GM21737 (cell line): ENCODE data around the gene ST6GALNAC3.
"Not testable (repeated sequence)": the region's sequence is repeated elsewhere in the genome, so short reads cannot be mapped to it uniquely, and the experiment has no call there.

Experiments
- ATAC-seq: cut with Tn5 transposase; IDR thresholded peaks from one replicate; pipeline ENCODE4 v1.9.1; 2021; ENCODE audit warnings: mild to moderate bottlenecking, moderate library complexity; ENCODE audit not compliant: unreplicated experiment

Gene ST6GALNAC3

GRCh38 chr1:76317299-76317900 lies 242.9 kb downstream of the ST6GALNAC3 start:
- no peak for ATAC-seq

GRCh38 chr1:76330991-76331603 lies 256.6 kb downstream of the ST6GALNAC3 start:
- ATAC-seq: no peak

GRCh38 chr1:76335882-76336281 lies 261.3 kb downstream of the ST6GALNAC3 start:
- no peak for ATAC-seq

- no peak for ATAC-seq
Measured at GRCh38 chr1:76336931-76337371, 262.4 kb downstream of the ST6GALNAC3 start.

- ATAC-seq: no peak
Measured at GRCh38 chr1:76337542-76338219, 263.1 kb downstream of the ST6GALNAC3 start.

- no peak for ATAC-seq
Measured at GRCh38 chr1:76340056-76340455, 265.5 kb downstream of the ST6GALNAC3 start.

GRCh38 chr1:76341816-76342215 lies 267.3 kb downstream of the ST6GALNAC3 start:
- ATAC-seq: not testable (repeated sequence)

GRCh38 chr1:76343356-76343755 lies 268.8 kb downstream of the ST6GALNAC3 start:
- no peak for ATAC-seq

GRCh38 chr1:76351655-76352054 lies 277.1 kb downstream of the ST6GALNAC3 start:
- no peak for ATAC-seq

- no peak for ATAC-seq
Measured at GRCh38 chr1:76352741-76353435, 278.3 kb downstream of the ST6GALNAC3 start.

GRCh38 chr1:76354236-76354635 lies 279.7 kb downstream of the ST6GALNAC3 start:
- no peak for ATAC-seq

- ATAC-seq: no peak
Measured at GRCh38 chr1:76366726-76367125, 292.2 kb downstream of the ST6GALNAC3 start.

- no peak for ATAC-seq
Measured at GRCh38 chr1:76371941-76372340, 297.4 kb downstream of the ST6GALNAC3 start.

- no peak for ATAC-seq
Measured at GRCh38 chr1:76374086-76374485, 299.5 kb downstream of the ST6GALNAC3 start.

GRCh38 chr1:76377247-76377646 lies 302.7 kb downstream of the ST6GALNAC3 start:
- ATAC-seq: no peak

- no peak for ATAC-seq
Measured at GRCh38 chr1:76379506-76379905, 305.0 kb downstream of the ST6GALNAC3 start.

GRCh38 chr1:76381450-76382097 lies 307.0 kb downstream of the ST6GALNAC3 start:
- no peak for ATAC-seq

- no peak for ATAC-seq
Measured at GRCh38 chr1:76388261-76388660, 313.7 kb downstream of the ST6GALNAC3 start.

GRCh38 chr1:76390456-76390855 lies 315.9 kb downstream of the ST6GALNAC3 start:
- ATAC-seq: no peak

- ATAC-seq: no peak
Measured at GRCh38 chr1:76395059-76395458, 320.5 kb downstream of the ST6GALNAC3 start.

GRCh38 chr1:76402128-76402527 lies 327.6 kb downstream of the ST6GALNAC3 start:
- no peak for ATAC-seq
